Neuronal stem cell (in vitro differentiated cells): Measurements from ENCODE around the gene GNL3.

Source experiments
- DNase-seq: peaks from one replicate; pipeline ENCODE4 v3.0.0-alpha.2; 2013; ENCODE audit warnings: low spot score
- H2AFZ ChIP-seq: one replicate; pipeline ENCODE4 v1.6.1; 2013; ENCODE audit warnings: mild to moderate bottlenecking, low read length, inconsistent platforms
- H2AK5ac ChIP-seq: 2 replicates; pipeline ENCODE4 v1.6.1; 2013; ENCODE audit warnings: low read depth, mild to moderate bottlenecking, inconsistent platforms, low read length, moderate library complexity, mixed read lengths
- H2BK120ac ChIP-seq: 2 replicates; pipeline ENCODE4 v1.6.1; 2013; ENCODE audit warnings: low read depth, mild to moderate bottlenecking, inconsistent platforms, low read length, moderate library complexity, mixed read lengths
- H2BK12ac ChIP-seq: one replicate; pipeline ENCODE4 v1.6.1; 2013; ENCODE audit warnings: low read length, inconsistent platforms
- H2BK15ac ChIP-seq: 2 replicates; pipeline ENCODE4 v1.6.1; 2013; ENCODE audit warnings: mild to moderate bottlenecking, low read length, inconsistent platforms, mixed read lengths
- H2BK5ac ChIP-seq: one replicate; pipeline ENCODE4 v1.6.1; 2013; ENCODE audit warnings: inconsistent platforms, mild to moderate bottlenecking, low read length, moderate library complexity
- H3K14ac ChIP-seq: one replicate; pipeline ENCODE4 v1.6.1; 2013; ENCODE audit warnings: low read length, inconsistent platforms
- H3K18ac ChIP-seq: 2 replicates; pipeline ENCODE4 v1.6.1; 2013; ENCODE audit warnings: low read length, inconsistent platforms
- H3K23ac ChIP-seq: 2 replicates; pipeline ENCODE4 v1.6.1; 2013; ENCODE audit warnings: low read depth, mild to moderate bottlenecking, mixed read lengths, low read length, inconsistent platforms; ENCODE audit not compliant: poor library complexity
- H3K27ac ChIP-seq: replicated peaks from 3 replicates; pipeline ENCODE4 v1.5.1; 2013; ENCODE audit warnings: low read length, inconsistent platforms
- H3K27me3 ChIP-seq, 3 experiments: 2 replicates each; pipeline ENCODE4 v1.6.1; 2013; ENCODE audit warnings: low read length in 3 of 3, mild to moderate bottlenecking in 2 of 3, inconsistent platforms in 1 of 3, low read depth in 1 of 3, mixed read lengths in 1 of 3, moderate library complexity in 1 of 3; ENCODE audit not compliant: control insufficient read depth in 3 of 3, insufficient read depth in 3 of 3
- H3K36me3 ChIP-seq, 2 donors: replicated peaks in 1 of 2; 2 replicates each; pipeline ENCODE4 v1.6.1; 2013; ENCODE audit warnings: low read length in 2 of 2; ENCODE audit not compliant: control insufficient read depth in 2 of 2, insufficient read depth in 2 of 2
- H3K4ac ChIP-seq: 2 replicates; pipeline ENCODE4 v1.6.1; 2013; ENCODE audit warnings: inconsistent platforms, mild to moderate bottlenecking, low read length, moderate library complexity
- H3K4me1 ChIP-seq, 2 donors: 1 replicate in 1 of 2; 2 replicates in 1 of 2; pipeline ENCODE4 v1.6.1; 2013; ENCODE audit warnings: low read length in 2 of 2, low read depth in 1 of 2; ENCODE audit not compliant: control insufficient read depth in 2 of 2, insufficient read depth in 1 of 2
- H3K4me2 ChIP-seq: one replicate; pipeline ENCODE4 v1.6.1; 2013; ENCODE audit warnings: mild to moderate bottlenecking, low read length, inconsistent platforms; ENCODE audit not compliant: insufficient read depth, poor library complexity, severe bottlenecking
- H3K4me3 ChIP-seq, 2 donors: 2 replicates each; pipeline ENCODE4 v1.5.1; 2013; ENCODE audit warnings: low read length in 2 of 2, mild to moderate bottlenecking in 2 of 2, inconsistent platforms in 1 of 2, moderate library complexity in 1 of 2
- H3K79me1 ChIP-seq: one replicate; pipeline ENCODE4 v1.6.1; 2013; ENCODE audit warnings: low read depth, mild to moderate bottlenecking, inconsistent platforms, low read length, moderate library complexity
- H3K9ac ChIP-seq: one replicate; pipeline ENCODE4 v1.6.1; 2013; ENCODE audit warnings: mild to moderate bottlenecking, low read depth, low read length, inconsistent platforms; ENCODE audit not compliant: poor library complexity
- H3K9me3 ChIP-seq, 2 donors: replicated peaks in 1 of 2; 2 replicates each; pipeline versions ENCODE3 to v1.6.1; 2013; ENCODE audit warnings: low read length in 2 of 2, mild to moderate bottlenecking in 2 of 2, inconsistent platforms in 1 of 2, low read depth in 1 of 2, mixed read lengths in 1 of 2, moderate library complexity in 1 of 2; ENCODE audit not compliant: control insufficient read depth in 2 of 2, insufficient read depth in 1 of 2
- H4K8ac ChIP-seq: one replicate; pipeline ENCODE4 v1.6.1; 2013; ENCODE audit warnings: low read depth, mild to moderate bottlenecking, inconsistent platforms, low read length, moderate library complexity
- H4K91ac ChIP-seq: one replicate; pipeline ENCODE4 v1.6.1; 2013; ENCODE audit warnings: low read length, low read depth, mild to moderate bottlenecking, inconsistent platforms; ENCODE audit not compliant: poor library complexity
- WGBS, 2 donors: extraction: QIAGEN DNeasy Blood & Tissue Kit; methylation state at CpG; one replicate each; pipeline ENCODE4 v1.1.7; 2013; ENCODE audit warnings: missing lambda C conversion rate in 2 of 2, mixed read lengths in 1 of 2; ENCODE audit not compliant: insufficient read length in 2 of 2, insufficient replicate concordance in 1 of 2; ENCODE audit errors: extremely low coverage in 2 of 2; 5-methylcytosine and 5-hydroxymethylcytosine counted together

GNL3 gene

GRCh38 chr3:52660046-52660445, 25.8 kb upstream of the GNL3 start:
- Histone ChIP-seq H3K79me1 (no peaks in the 10 kb centered on the region), H3K18ac (no peak overlapping the region), H3K9me3 (no peaks in the 10 kb centered on the region), H2BK120ac (no peak overlapping the region), H3K4me2 (no peak overlapping the region), H3K14ac (no peak overlapping the region), H2AFZ (no peak overlapping the region), H3K4me3 (no peak overlapping the region), H3K4ac (no peak overlapping the region), H3K27ac (no peak overlapping the region), H4K91ac (no peak overlapping the region), H2BK5ac (no peak overlapping the region), H3K9ac (no peak overlapping the region), H2BK15ac (no peak overlapping the region), H3K4me1 (no peaks in the 10 kb centered on the region), H2BK12ac (no peak overlapping the region), H3K27me3 (no peaks in the 10 kb centered on the region), H4K8ac (no peak overlapping the region), H3K36me3 (peaks cover 22 to 98% of the 10 kb centered on the region in 2 donors), H2AK5ac (no peak overlapping the region), H3K23ac (no peak overlapping the region)
- DNase-seq: no peak
- WGBS, 2 donors: no CpG with 5 or more reads among the region's 3 CpGs

GRCh38 chr3:52663098-52663497, 22.7 kb upstream of the GNL3 start:
- Histone ChIP-seq H3K27me3 (no peaks in the 10 kb centered on the region), H3K27ac (no peak overlapping the region), H3K4me2 (no peak overlapping the region), H3K36me3 (peaks cover 19 to 95% of the 10 kb centered on the region in 2 donors), H3K23ac (no peak overlapping the region), H2AK5ac (no peak overlapping the region), H4K8ac (no peak overlapping the region), H3K9ac (no peak overlapping the region), H3K14ac (no peak overlapping the region), H2BK120ac (no peak overlapping the region), H2BK5ac (no peak overlapping the region), H4K91ac (no peak overlapping the region), H2BK12ac (no peak overlapping the region), H3K4ac (no peak overlapping the region), H2AFZ (no peak overlapping the region), H3K18ac (no peak overlapping the region), H3K9me3 (no peaks in the 10 kb centered on the region), H3K79me1 (no peaks in the 10 kb centered on the region), H3K4me3 (no peak overlapping the region), H3K4me1 (no peaks in the 10 kb centered on the region), H2BK15ac (no peak overlapping the region)
- no peak for DNase-seq
- WGBS, 2 donors: no CpG with 5 or more reads among the region's 3 CpGs

GRCh38 chr3:52670621-52671521, 15.0 kb upstream of the GNL3 start:
- WGBS, 2 donors: no CpG with 5 or more reads among the region's 9 CpGs
- no peak overlapping the region for H3K27ac ChIP-seq
- no peaks in the 10 kb centered on the region for H3K27me3 ChIP-seq
- H3K4ac ChIP-seq: no peak overlapping the region
- H3K4me3 ChIP-seq: no peak overlapping the region
- no peak overlapping the region for H3K18ac ChIP-seq
- H3K23ac ChIP-seq: no peak overlapping the region
- peaks cover 14 to 90% of the 10 kb centered on the region in 2 donors for H3K36me3 ChIP-seq
- no peak overlapping the region for H2BK5ac ChIP-seq
- no peak overlapping the region for H2BK15ac ChIP-seq
- H3K4me1 ChIP-seq: no peaks in the 10 kb centered on the region
- H2AFZ ChIP-seq: no peak overlapping the region
- no peak overlapping the region for H2BK120ac ChIP-seq
- no peak overlapping the region for H3K9ac ChIP-seq
- no peaks in the 10 kb centered on the region for H3K79me1 ChIP-seq
- no peak overlapping the region for H3K14ac ChIP-seq
- no peak overlapping the region for H2BK12ac ChIP-seq
- no peak overlapping the region for H4K91ac ChIP-seq
- no peak for DNase-seq
- no peak overlapping the region for H3K4me2 ChIP-seq
- H2AK5ac ChIP-seq: no peak overlapping the region
- H4K8ac ChIP-seq: no peak overlapping the region
- no peaks in the 10 kb centered on the region for H3K9me3 ChIP-seq

- Histone ChIP-seq H2BK15ac (no peak overlapping the region), H2BK12ac (no peak overlapping the region), H2AK5ac (no peak overlapping the region), H3K36me3 (peaks cover 14 to 90% of the 10 kb centered on the region in 2 donors), H2AFZ (no peak overlapping the region), H3K4me2 (no peak overlapping the region), H3K27me3 (no peaks in the 10 kb centered on the region), H4K8ac (no peak overlapping the region), H2BK120ac (no peak overlapping the region), H3K27ac (no peak overlapping the region), H3K18ac (no peak overlapping the region), H3K4ac (no peak overlapping the region), H4K91ac (no peak overlapping the region), H3K9ac (no peak overlapping the region), H3K14ac (no peak overlapping the region), H3K23ac (no peak overlapping the region), H3K79me1 (no peaks in the 10 kb centered on the region), H3K4me3 (no peak overlapping the region), H2BK5ac (no peak overlapping the region), H3K9me3 (no peaks in the 10 kb centered on the region), H3K4me1 (no peaks in the 10 kb centered on the region)
- DNase-seq: no peak
- no CpG with 5 or more reads among the region's 1 CpG for whole genome bisulfite sequencing, 2 donors
Measured at GRCh38 chr3:52671676-52672075, 14.2 kb upstream of the GNL3 start.
